ENCODE data around the gene CABLES2. TPM values are rescaled to one million over a fixed set of nuclear protein-coding genes. Genes with fewer than 3 reads are reported as not detected.

CABLES2 gene
- total RNA-seq, 4 donors from 2014 or later, result 2.0 to 3.8 (median 2.2) TPM

GRCh38 chr20:62408055-62408454 is 970 bp upstream of the CABLES2 start:
- Histone ChIP-seq H3K4me3 (no peak overlapping the region), H3K36me3 (no peaks in the 10 kb centered on the region), H3K27me3 (no peaks in the 10 kb centered on the region), H3K4me1 (peaks cover 31 to 46% (median 34%) of the 10 kb centered on the region in 3 donors), H3K27ac (no peak overlapping the region), H3K9me3 (no peaks in the 10 kb centered on the region)
- intact Hi-C loops (cut with DNase I), result no loop called here
- WGBS, 2 donors, result 83 to 100% methylated on average over 1 to 6 of the region's 15 CpGs
- DNase-seq, result no peak
- TF ChIP-seq POLR2A (IDR thresholded peaks at IDR 0.05) (no peak), CTCF (IDR thresholded peaks at IDR 0.05) (no peak)

GRCh38 chr20:62406635-62407176 is 379 bp downstream of the CABLES2 start:
- peaks cover 0 to 12% (median 0%) of the 10 kb centered on the region in 3 donors for H3K36me3 ChIP-seq
- H3K4me3 ChIP-seq, result peak overlapping the region; percentile 52 to 86 (median 60)
- no peak for DNase-seq
- H3K27me3 ChIP-seq, result no peaks in the 10 kb centered on the region
- H3K27ac ChIP-seq, result peak overlapping the region; percentile 70 to 82 (median 72)
- peaks cover 31 to 46% (median 34%) of the 10 kb centered on the region in 3 donors for H3K4me1 ChIP-seq
- intact Hi-C loops (cut with DNase I), result no loop called here
- no peak for TF ChIP-seq POLR2A (IDR thresholded peaks at IDR 0.05)
- TF ChIP-seq CTCF (IDR thresholded peaks at IDR 0.05), result no peak
- no peaks in the 10 kb centered on the region for H3K9me3 ChIP-seq
- WGBS, 2 donors, result no CpG with 5 or more reads among the region's 42 CpGs

GRCh38 chr20:62405981-62406513 is 1.0 kb downstream of the CABLES2 start:
- no peak for DNase-seq
- 42 to 52% methylated on average over 6 to 9 of the region's 10 CpGs for WGBS, 2 donors
- Histone ChIP-seq H3K4me3 (peak overlapping the region; percentile 52 to 86 (median 60)), H3K27me3 (no peaks in the 10 kb centered on the region), H3K36me3 (peaks cover 0 to 12% (median 0%) of the 10 kb centered on the region in 3 donors), H3K4me1 (peaks cover 31 to 46% (median 34%) of the 10 kb centered on the region in 3 donors), H3K9me3 (no peaks in the 10 kb centered on the region), H3K27ac (peak overlapping the region in 2 of 4 donors; percentile 70 to 73)
- intact Hi-C loops (cut with DNase I), result no loop called here
- TF ChIP-seq POLR2A (IDR thresholded peaks at IDR 0.05) (no peak), CTCF (IDR thresholded peaks at IDR 0.05) (no peak)

- WGBS, 2 donors, result 52 to 100% methylated on average over 1 to 5 of the region's 23 CpGs
Observed at GRCh38 chr20:62405108-62405980, 1.7 kb downstream of the CABLES2 start.

More at GRCh38 chr20:62405108-62405980, 1.7 kb downstream of the CABLES2 start:
- Histone ChIP-seq H3K36me3 (peaks cover 0 to 12% (median 0%) of the 10 kb centered on the region in 3 donors), H3K9me3 (no peaks in the 10 kb centered on the region), H3K4me1 (peaks cover 27 to 41% (median 29%) of the 10 kb centered on the region in 3 donors), H3K27me3 (no peaks in the 10 kb centered on the region), H3K27ac (peak overlapping the region in 1 of 4 donors; percentile 48), H3K4me3 (peak overlapping the region in 1 of 4 donors; percentile 86)
- TF ChIP-seq POLR2A (IDR thresholded peaks at IDR 0.05), result no peak
- peak in 5 of 6 experiments; percentile 8 to 48 (median 29) for TF ChIP-seq CTCF (IDR thresholded peaks at IDR 0.05)
- no peak for DNase-seq
- intact Hi-C loops (cut with DNase I), result no loop called here
